Activated CD4-positive, alpha-beta memory T cell treated with anti-CD3 and anti-CD28 coated beads for 36 hours (primary cell): Measurements from ENCODE around the gene RAB40AL. TPM values are rescaled to one million over a fixed set of nuclear protein-coding genes. Genes with fewer than 3 reads are reported as not detected.

Experiments used
- total RNA-seq, 2 experiments: library from RNA; stranded (reverse); gene quantifications; one replicate each; pipeline ENCODE4 v1.2.3, GENCODE V29; 2021

The RAB40AL gene
- total RNA-seq, 2 experiments from 2014 or later: not detected

Other genes starting within 250 kb of the RAB40AL start
- 1 to 10 TPM; 1.2 to 1.7 TPM for gene GPRASP2, start 224.8 kb upstream of the RAB40AL start, total RNA-seq
- gene GPRASP3, start 216.5 kb upstream of the RAB40AL start, total RNA-seq: 1 to 10 TPM; 1.1 to 1.3 TPM
- gene BEX1, start 126.9 kb downstream of the RAB40AL start, total RNA-seq: under 1 TPM; 0.45 to 0.48 TPM
- not detected for gene NXF3, start 155.9 kb downstream of the RAB40AL start, total RNA-seq